ENCODE results near the gene SRP68.

SRP68 gene

DNA sequence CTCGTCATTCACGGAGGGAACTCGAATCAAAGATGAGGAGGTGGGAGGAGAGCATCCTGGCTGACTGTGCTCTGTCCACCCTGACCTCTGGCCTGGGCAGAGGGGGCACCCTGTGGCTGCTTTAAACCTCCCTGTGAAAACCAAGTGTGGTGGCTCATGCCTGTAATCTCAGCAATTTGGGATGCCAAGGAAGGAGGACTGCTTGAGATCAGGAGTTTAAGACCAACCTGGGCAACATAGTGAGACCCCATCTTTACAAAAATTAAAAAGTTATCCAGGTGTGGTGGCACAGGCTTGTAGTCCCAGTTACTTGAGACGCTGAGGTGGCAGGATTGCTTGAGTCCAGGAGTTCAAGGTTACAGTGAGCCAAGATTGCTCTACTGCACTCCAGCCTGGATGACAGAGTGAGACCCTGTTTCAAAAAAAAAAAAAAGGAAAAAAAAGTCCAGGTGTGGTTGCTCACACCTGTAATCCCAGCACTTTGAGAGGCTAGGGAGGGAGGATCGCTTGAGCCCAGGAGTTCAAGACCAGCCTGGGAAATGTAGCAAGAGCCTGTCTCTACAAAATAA, 77.4 kb downstream of the SRP68 start:
- no peak overlapping the region for H3K4me3 ChIP-seq (ENCODE audit: low read depth, low read length)
- no peak for DNase-seq (ENCODE audit: low read depth)
- TF ChIP-seq, protein P1, sequence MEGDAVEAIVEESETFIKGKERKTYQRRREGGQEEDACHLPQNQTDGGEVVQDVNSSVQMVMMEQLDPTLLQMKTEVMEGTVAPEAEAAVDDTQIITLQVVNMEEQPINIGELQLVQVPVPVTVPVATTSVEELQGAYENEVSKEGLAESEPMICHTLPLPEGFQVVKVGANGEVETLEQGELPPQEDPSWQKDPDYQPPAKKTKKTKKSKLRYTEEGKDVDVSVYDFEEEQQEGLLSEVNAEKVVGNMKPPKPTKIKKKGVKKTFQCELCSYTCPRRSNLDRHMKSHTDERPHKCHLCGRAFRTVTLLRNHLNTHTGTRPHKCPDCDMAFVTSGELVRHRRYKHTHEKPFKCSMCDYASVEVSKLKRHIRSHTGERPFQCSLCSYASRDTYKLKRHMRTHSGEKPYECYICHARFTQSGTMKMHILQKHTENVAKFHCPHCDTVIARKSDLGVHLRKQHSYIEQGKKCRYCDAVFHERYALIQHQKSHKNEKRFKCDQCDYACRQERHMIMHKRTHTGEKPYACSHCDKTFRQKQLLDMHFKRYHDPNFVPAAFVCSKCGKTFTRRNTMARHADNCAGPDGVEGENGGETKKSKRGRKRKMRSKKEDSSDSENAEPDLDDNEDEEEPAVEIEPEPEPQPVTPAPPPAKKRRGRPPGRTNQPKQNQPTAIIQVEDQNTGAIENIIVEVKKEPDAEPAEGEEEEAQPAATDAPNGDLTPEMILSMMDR (IDR thresholded peaks at IDR 0.05; ENCODE audit: insufficient read depth, low read depth, low read length, missing control alignments), result no peak

DNA sequence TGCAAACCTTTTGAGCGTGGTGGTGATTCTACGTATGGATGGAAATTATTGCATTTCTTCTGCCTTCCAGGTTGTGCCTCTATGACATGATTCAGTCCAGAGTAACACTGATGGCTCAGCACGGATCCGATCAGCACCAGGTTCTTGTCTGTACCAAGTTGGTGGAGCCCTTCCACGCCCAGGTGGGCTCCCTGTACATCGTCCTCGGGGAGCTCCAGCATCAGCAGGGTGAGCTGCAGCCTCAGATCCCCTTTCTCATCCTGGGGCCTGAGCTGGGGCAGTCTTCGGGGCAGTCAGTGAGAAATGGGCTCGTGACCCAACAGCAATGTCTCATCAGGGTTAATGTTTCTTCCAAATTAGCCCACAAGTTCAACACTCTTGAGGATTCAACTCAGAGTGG, 80.9 kb downstream of the SRP68 start:
- H3K4me3 ChIP-seq (ENCODE audit: low read depth, low read length), result no peak overlapping the region
- no peak for DNase-seq (ENCODE audit: low read depth)
- TF ChIP-seq, protein P1 (IDR thresholded peaks at IDR 0.05; ENCODE audit: insufficient read depth, low read depth, low read length, missing control alignments), result no peak

All from GM12865 (cell line).